Ovary (tissue), 3 donors: ENCODE results near the gene SLC39A2.

Source experiments
- CTCF ChIP-seq, 3 donors: fragments of 450-650 bp in 2 of 3; fragments of 200-600 bp in 1 of 3; IDR thresholded peaks; one replicate each; pipeline versions ENCODE4 v1.5.1 to v1.8.0; 2016 to 2022; ENCODE audit warnings: antibody characterized with exemption in 3 of 3, mild to moderate bottlenecking in 1 of 3
- EP300 ChIP-seq: sonication (generic); formaldehyde crosslinking; IDR thresholded peaks from one replicate; pipeline ENCODE4 v1.6.1; 2017; ENCODE audit warnings: antibody characterized with exemption
- POLR2A ChIP-seq: fragments of 450-650 bp; IDR thresholded peaks from one replicate; pipeline ENCODE4 v1.6.1; 2017; ENCODE audit warnings: antibody characterized with exemption, mild to moderate bottlenecking, moderate library complexity
- donor health status: DM: no; HTN: no; CAD: no.

GRCh38 chr14:21001218-21001617 is 2.1 kb downstream of the SLC39A2 start:
- TF ChIP-seq CTCF (IDR thresholded peaks at IDR 0.05) = no peak
- no peak for TF ChIP-seq POLR2A
- no peak for TF ChIP-seq EP300
